GM19099 (cell line): ENCODE results near the gene LMO4.
A peak's percentile ranks its signal among the peaks of the same experiment; 100 is the strongest.

Experiments
- POLR2A ChIP-seq: IDR thresholded peaks from 3 replicates; pipeline ENCODE4 v1.6.1; 2011; ENCODE audit warnings: low read depth; ENCODE audit not compliant: insufficient read length; ENCODE audit errors: extremely low read depth

LMO4 gene

GRCh38 chr1:87335175-87335884 is 6.7 kb downstream of the LMO4 start:
- TF ChIP-seq POLR2A, result peak; percentile 63

- TF ChIP-seq POLR2A, result no peak
Measured at GRCh38 chr1:87336623-87337067, 8.0 kb downstream of the LMO4 start.

- TF ChIP-seq POLR2A, result no peak
Measured at GRCh38 chr1:87337606-87338005, 8.9 kb downstream of the LMO4 start.

GRCh38 chr1:87338566-87338965 is 9.9 kb downstream of the LMO4 start:
- TF ChIP-seq POLR2A, result no peak

- no peak for TF ChIP-seq POLR2A
Measured at GRCh38 chr1:87344231-87344630, 15.6 kb downstream of the LMO4 start.

GRCh38 chr1:87346130-87346814 is 17.6 kb downstream of the LMO4 start:
- TF ChIP-seq POLR2A, result no peak

- no peak for TF ChIP-seq POLR2A
Measured at GRCh38 chr1:87348341-87349019, 19.8 kb downstream of the LMO4 start.

- TF ChIP-seq POLR2A, result no peak
Measured at GRCh38 chr1:87349036-87349435, 20.4 kb downstream of the LMO4 start.

- TF ChIP-seq POLR2A, result no peak
Measured at GRCh38 chr1:87355894-87356293, 27.2 kb downstream of the LMO4 start.

GRCh38 chr1:87356591-87356990 is 27.9 kb downstream of the LMO4 start:
- no peak for TF ChIP-seq POLR2A

GRCh38 chr1:87358219-87358618 is 29.5 kb downstream of the LMO4 start:
- TF ChIP-seq POLR2A, result no peak

GRCh38 chr1:87359586-87359985 is 30.9 kb downstream of the LMO4 start:
- TF ChIP-seq POLR2A, result no peak

- TF ChIP-seq POLR2A, result no peak
Measured at GRCh38 chr1:87362063-87362833, 33.6 kb downstream of the LMO4 start.

- TF ChIP-seq POLR2A, result no peak
Measured at GRCh38 chr1:87362834-87363426, 34.2 kb downstream of the LMO4 start.

- TF ChIP-seq POLR2A, result no peak
Measured at GRCh38 chr1:87367549-87367948, 38.9 kb downstream of the LMO4 start.
